ENCODE data around the gene KLF11. TPM values are rescaled to one million over a fixed set of nuclear protein-coding genes. Genes with fewer than 3 reads are reported as not detected.

The KLF11 gene
- total and polyA plus RNA-seq, 2 of the 8 experiments (the other 6 are each of a cell fraction or from before 2014, with no cell fraction given) = 6.4 to 10.1 TPM

DNA sequence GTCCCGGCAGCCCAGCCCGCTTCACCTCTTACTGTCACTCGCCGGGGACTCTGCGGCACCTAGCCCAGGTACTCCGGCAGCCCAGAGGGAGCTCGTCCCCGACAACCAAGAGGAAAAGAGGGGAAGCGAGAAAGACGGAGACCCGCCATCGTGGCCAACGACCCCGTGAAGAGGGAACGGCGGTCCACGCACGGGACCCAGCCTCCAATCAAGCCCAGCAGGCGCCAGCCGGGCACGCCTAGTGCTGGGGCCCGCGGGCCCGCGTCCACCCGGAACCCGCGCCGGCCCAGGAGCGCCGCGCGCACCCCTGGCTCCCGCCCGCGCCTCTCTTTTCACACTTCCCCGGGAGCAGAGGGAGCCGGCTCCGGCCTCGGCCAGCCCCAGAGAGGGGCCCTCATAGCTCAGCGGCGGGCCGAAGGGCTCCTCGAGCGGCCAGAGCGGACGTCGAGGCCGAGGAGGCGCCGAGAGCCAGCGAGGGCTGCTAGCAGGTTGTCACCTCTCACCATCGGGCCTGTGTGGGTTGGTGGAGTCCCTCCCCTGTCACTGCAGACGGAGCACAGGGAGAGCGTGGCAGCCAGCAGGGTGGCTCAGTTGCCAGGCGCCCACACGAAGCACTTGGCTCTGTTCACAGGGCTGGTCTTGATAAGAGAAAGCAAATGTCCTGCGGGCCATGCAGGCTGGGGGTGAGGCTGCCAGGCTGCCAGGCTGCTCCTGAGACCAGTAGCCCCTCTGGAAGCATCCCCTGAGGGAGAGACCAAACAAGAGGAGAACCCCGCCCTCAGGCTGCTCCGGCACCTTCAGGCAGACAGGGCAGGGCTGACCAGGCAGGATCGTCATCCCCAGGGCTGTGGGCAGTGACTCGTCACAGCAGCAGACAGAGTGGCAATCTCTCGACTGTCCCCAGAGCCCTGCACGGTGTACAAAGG, 36.9 kb upstream of the KLF11 start (continued):
- TF ChIP-seq RXRA (IDR thresholded peaks at IDR 0.05; ENCODE audit: insufficient read depth, low read depth, low read length) (no peak), JUND (IDR thresholded peaks at IDR 0.05; ENCODE audit: low read length) (no peak), YY1 (IDR thresholded peaks at IDR 0.05; ENCODE audit: low read depth, low read length) (no peak)
